ENCODE measurements around the gene CALML3. TPM values are rescaled to one million over a fixed set of nuclear protein-coding genes. Genes with fewer than 3 reads are reported as not detected.

CALML3 gene
- total RNA-seq, 2 experiments from 2014 or later, result not detected

DNA sequence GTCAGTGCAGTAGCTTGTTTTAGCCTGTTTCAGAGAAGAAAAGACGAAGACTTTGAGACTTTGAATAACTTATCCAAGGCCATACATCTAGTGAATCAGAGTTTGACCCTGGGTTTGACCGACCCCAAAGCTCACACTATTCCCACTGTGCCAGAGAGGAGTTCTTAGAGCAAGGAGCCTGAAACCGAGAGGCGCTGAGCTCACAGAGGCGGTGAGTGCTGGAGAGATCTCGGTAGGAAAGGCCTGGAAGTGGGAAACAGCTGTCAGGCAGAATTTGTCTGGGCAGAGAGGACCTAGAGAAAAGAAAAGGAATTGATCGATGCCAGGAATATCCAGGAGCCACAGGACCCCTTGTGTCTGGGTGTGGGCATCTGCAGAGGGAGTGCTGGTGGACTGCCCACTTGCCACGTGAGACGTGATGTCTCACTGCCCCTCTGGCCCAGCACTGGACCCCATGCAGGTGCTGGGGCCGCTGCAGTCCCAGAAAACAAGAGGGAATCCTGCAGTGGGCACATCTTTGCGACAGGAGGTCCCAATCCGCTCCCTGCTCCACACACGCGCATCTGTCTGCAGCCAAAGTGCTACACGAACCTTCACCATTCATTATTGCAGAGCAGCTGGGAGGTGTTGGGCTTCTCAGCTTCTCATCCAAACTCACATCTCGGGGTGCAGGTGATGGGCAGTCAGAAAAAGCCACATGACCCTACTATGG, 6.2 kb downstream of the CALML3 start:
- H3K4me3 Mint-ChIP-seq, result no peak overlapping the region
- intact Hi-C loops (cut with DNase I, micrococcal nuclease), result no loop called here

GRCh38 chr10:5531558-5532306, 7.0 kb downstream of the CALML3 start:
- ATAC-seq (no peak), DNase-seq (no peak)
- H3K36me3 Mint-ChIP-seq (ENCODE audit: low read depth), result no peaks in the 10 kb centered on the region
- no peaks in the 10 kb centered on the region for H3K4me1 Mint-ChIP-seq
- no peaks in the 10 kb centered on the region for H3K27me3 Mint-ChIP-seq
- ChIA-PET POLR2A (no interaction called here), CTCF (interaction anchor here (0.6 to 0.7 kb wide), 2 partner anchors 23 to 157 kb away, joined by 3 read pairs; no protein-coding TSS in a partner anchor)
- no peaks in the 10 kb centered on the region for H3K9me3 Mint-ChIP-seq (ENCODE audit: low read depth)
- H3K27ac Mint-ChIP-seq, result no peak overlapping the region
- intact Hi-C loops (cut with DNase I, micrococcal nuclease), result no loop called here
- no peak overlapping the region for H3K4me3 Mint-ChIP-seq

More for the DNA sequence above, 6.2 kb downstream of the CALML3 start:
- CTCF ChIA-PET, result interaction anchor here (0.6 to 0.7 kb wide), 2 partner anchors 22 to 156 kb away, joined by 3 read pairs; no protein-coding TSS in a partner anchor
- H3K4me1 Mint-ChIP-seq, result no peaks in the 10 kb centered on the region
- H3K27ac Mint-ChIP-seq, result no peak overlapping the region
- ATAC-seq, result no peak
- H3K36me3 Mint-ChIP-seq (ENCODE audit: low read depth), result no peaks in the 10 kb centered on the region
- no peaks in the 10 kb centered on the region for H3K27me3 Mint-ChIP-seq
- H3K9me3 Mint-ChIP-seq (ENCODE audit: low read depth), result no peaks in the 10 kb centered on the region
- POLR2A ChIA-PET, result no interaction called here
- no peak for DNase-seq

DNA sequence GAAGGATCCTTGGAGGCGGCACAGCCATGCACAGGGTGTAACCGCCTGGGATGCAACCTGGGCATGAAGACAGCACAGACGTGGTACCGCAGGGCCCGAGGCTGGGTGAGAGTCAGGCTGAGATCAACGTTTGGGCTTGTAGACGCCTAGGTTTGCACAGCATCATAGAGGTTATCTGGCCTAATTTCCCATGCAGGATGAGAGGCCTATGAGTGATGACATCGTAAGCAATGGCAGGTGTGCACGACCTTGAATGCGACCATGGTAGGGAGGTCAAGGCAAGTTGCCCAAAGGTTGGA, 7.5 kb downstream of the CALML3 start:
- DNase-seq (no peak), ATAC-seq (no peak)
- ChIA-PET CTCF (no interaction called here), POLR2A (no interaction called here)
- Mint-ChIP-seq H3K27ac (no peak overlapping the region), H3K27me3 (no peaks in the 10 kb centered on the region), H3K4me3 (no peak overlapping the region), H3K4me1 (no peaks in the 10 kb centered on the region), H3K36me3 (ENCODE audit: low read depth) (no peaks in the 10 kb centered on the region), H3K9me3 (ENCODE audit: low read depth) (no peaks in the 10 kb centered on the region)
- intact Hi-C loops (cut with DNase I, micrococcal nuclease), result no loop called here

GRCh38 chr10:5532618-5533097, 7.9 kb downstream of the CALML3 start:
- intact Hi-C loops (cut with DNase I, micrococcal nuclease), result no loop called here
- Mint-ChIP-seq H3K27me3 (no peaks in the 10 kb centered on the region), H3K4me1 (no peaks in the 10 kb centered on the region), H3K27ac (no peak overlapping the region), H3K9me3 (ENCODE audit: low read depth) (no peaks in the 10 kb centered on the region), H3K36me3 (ENCODE audit: low read depth) (no peaks in the 10 kb centered on the region), H3K4me3 (no peak overlapping the region)
- ATAC-seq (no peak), DNase-seq (no peak)
- POLR2A ChIA-PET, result no interaction called here
- CTCF ChIA-PET, result no interaction called here

- no peaks in the 10 kb centered on the region for H3K9me3 Mint-ChIP-seq (ENCODE audit: low read depth)
- DNase-seq, result no peak
- intact Hi-C loops (cut with DNase I, micrococcal nuclease), result no loop called here
- H3K27me3 Mint-ChIP-seq, result no peaks in the 10 kb centered on the region
- no peak for ATAC-seq
- no peak overlapping the region for H3K27ac Mint-ChIP-seq
- H3K4me1 Mint-ChIP-seq, result no peaks in the 10 kb centered on the region
- POLR2A ChIA-PET, result no interaction called here
- CTCF ChIA-PET, result no interaction called here
- H3K36me3 Mint-ChIP-seq (ENCODE audit: low read depth), result no peaks in the 10 kb centered on the region
- no peak overlapping the region for H3K4me3 Mint-ChIP-seq
Measured at GRCh38 chr10:5533098-5533731, 8.5 kb downstream of the CALML3 start.

DNA sequence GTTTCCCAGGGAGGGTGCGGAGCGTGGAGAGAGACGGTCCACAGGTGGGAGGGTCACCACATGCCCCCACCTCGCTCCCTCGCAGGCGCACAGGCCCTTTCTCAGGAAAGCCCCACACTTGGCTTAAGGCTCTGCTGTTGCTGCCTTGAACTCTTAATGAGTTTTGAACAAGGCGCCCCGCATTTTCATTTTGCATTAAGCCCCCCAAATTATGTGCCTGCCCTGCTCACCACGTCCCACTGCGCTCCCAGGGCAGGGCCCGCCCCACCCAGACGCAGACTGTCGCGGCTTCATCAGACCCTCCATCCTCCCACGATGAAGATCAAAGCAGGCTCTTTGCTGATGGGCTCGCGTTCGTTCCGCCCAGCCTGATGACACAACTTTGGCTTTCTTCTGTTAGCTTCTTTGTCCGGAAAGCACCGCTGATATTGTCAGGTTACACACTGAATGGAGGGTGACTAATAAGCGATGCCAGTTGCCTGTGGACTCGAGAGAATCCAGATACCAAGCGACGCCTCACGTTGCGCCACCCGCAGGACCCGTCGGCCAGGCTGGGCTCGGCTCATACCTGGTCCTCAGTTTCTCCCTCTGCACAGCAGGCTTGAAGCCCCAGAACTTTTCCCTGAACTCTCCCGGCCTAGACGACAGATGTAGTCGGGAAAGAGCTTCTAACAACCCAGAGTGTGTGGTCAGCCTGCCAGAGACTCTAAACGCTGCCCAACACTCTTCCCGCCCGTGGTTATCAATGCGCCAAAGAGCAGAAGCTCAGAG, 9.5 kb downstream of the CALML3 start:
- POLR2A ChIA-PET, result interaction anchor here (0.6 kb wide), 1 partner anchor 15 kb away, joined by 3 read pairs; no protein-coding TSS in a partner anchor
- no peaks in the 10 kb centered on the region for H3K36me3 Mint-ChIP-seq (ENCODE audit: low read depth)
- H3K27me3 Mint-ChIP-seq, result no peaks in the 10 kb centered on the region
- no peaks in the 10 kb centered on the region for H3K9me3 Mint-ChIP-seq (ENCODE audit: low read depth)
- no peak overlapping the region for H3K27ac Mint-ChIP-seq
- no peak for DNase-seq
- no peaks in the 10 kb centered on the region for H3K4me1 Mint-ChIP-seq
- ATAC-seq, result no peak
- intact Hi-C loops (cut with DNase I, micrococcal nuclease), result no loop called here
- CTCF ChIA-PET, result no interaction called here
- H3K4me3 Mint-ChIP-seq, result no peak overlapping the region

GRCh38 chr10:5534880-5535856, 10.4 kb downstream of the CALML3 start:
- H3K27ac Mint-ChIP-seq, result no peak overlapping the region
- CTCF ChIA-PET, result no interaction called here
- no peaks in the 10 kb centered on the region for H3K36me3 Mint-ChIP-seq (ENCODE audit: low read depth)
- intact Hi-C loops (cut with DNase I, micrococcal nuclease), result no loop called here
- ATAC-seq, result no peak
- no peaks in the 10 kb centered on the region for H3K9me3 Mint-ChIP-seq (ENCODE audit: low read depth)
- no peak for DNase-seq
- POLR2A ChIA-PET, result interaction anchor here (0.6 kb wide), 1 partner anchor 14 kb away, joined by 3 read pairs; no protein-coding TSS in a partner anchor
- H3K27me3 Mint-ChIP-seq, result peaks cover 2% of the 10 kb centered on the region
- no peaks in the 10 kb centered on the region for H3K4me1 Mint-ChIP-seq
- no peak overlapping the region for H3K4me3 Mint-ChIP-seq

DNA sequence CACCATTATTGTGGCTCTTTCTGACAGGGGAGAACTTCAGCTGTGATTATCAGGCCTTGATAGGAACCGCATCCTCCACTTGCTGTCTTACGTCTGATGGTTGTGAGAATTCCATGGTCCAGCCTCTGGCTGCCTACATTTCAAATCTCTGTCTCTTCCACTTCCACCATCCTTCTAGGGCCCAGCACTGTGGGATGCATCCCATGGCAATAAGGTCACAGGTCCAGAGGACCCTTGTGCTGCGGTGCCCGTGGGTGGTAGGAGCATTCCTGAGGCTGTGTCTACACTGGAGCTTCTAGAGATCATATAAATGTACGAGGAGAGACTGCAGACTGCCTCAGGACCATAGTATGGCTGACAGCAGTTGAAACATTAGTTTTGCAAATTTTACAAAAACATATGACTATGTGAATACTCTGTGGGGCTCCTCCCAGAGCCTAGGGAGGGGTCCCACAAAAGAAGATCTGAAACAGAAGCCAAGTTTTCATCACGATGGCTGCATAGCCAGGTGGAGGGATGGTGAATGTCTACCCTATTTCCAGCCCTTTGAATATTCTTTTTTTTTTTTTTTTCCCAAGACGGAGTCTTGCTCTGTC, 11.8 kb downstream of the CALML3 start:
- Mint-ChIP-seq H3K4me1 (no peaks in the 10 kb centered on the region), H3K9me3 (ENCODE audit: low read depth) (no peaks in the 10 kb centered on the region), H3K4me3 (no peak overlapping the region), H3K27me3 (peaks cover 2% of the 10 kb centered on the region), H3K27ac (no peak overlapping the region), H3K36me3 (ENCODE audit: low read depth) (no peaks in the 10 kb centered on the region)
- ChIA-PET POLR2A (no interaction called here), CTCF (no interaction called here)
- DNase-seq, result no peak
- intact Hi-C loops (cut with DNase I, micrococcal nuclease), result no loop called here
- ATAC-seq, result no peak

- Mint-ChIP-seq H3K27ac (no peak overlapping the region), H3K4me1 (no peaks in the 10 kb centered on the region), H3K9me3 (ENCODE audit: low read depth) (peaks cover 5% of the 10 kb centered on the region), H3K36me3 (ENCODE audit: low read depth) (peaks cover 2% of the 10 kb centered on the region), H3K4me3 (no peak overlapping the region), H3K27me3 (peaks cover 2% of the 10 kb centered on the region)
- no peak for ATAC-seq
- ChIA-PET CTCF (no interaction called here), POLR2A (no interaction called here)
- intact Hi-C loops (cut with DNase I, micrococcal nuclease), result no loop called here
- no peak for DNase-seq
Measured at GRCh38 chr10:5537684-5538083, 12.9 kb downstream of the CALML3 start.

DNA sequence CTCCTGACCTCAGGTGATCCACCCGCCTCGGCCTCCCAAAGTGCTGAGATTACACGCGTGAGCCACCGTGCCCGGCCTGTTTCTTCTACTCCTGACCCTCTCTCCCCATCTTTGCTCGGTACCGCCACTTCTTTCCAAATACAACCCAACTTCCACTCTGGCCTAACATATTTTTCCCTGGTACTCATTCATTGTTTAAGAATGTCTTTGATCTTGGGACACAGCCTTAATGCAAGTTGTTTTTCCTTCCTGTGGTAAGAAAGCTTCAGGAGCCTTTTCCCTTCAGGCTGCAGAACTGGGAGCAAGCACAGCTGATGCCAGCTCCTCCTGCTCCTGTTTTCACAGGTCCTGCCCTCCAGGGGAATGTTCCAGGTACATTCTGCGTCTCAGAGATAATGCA, 13.7 kb downstream of the CALML3 start:
- POLR2A ChIA-PET, result no interaction called here
- Mint-ChIP-seq H3K4me1 (no peaks in the 10 kb centered on the region), H3K27me3 (peaks cover 2% of the 10 kb centered on the region), H3K4me3 (no peak overlapping the region), H3K36me3 (ENCODE audit: low read depth) (peaks cover 5% of the 10 kb centered on the region), H3K27ac (no peak overlapping the region), H3K9me3 (ENCODE audit: low read depth) (peaks cover 5% of the 10 kb centered on the region)
- intact Hi-C loops (cut with DNase I, micrococcal nuclease), result no loop called here
- no peak for DNase-seq
- CTCF ChIA-PET, result interaction anchor here (1.2 kb wide), 1 partner anchor 97 kb away, joined by 4 read pairs; no protein-coding TSS in a partner anchor
- no peak for ATAC-seq

Measured in activated CD4-positive, alpha-beta T cell treated with anti-CD3 and anti-CD28 coated beads for 36 hours (primary cell).